Measurements from ENCODE around the gene MSRB3.
"Not testable (repeated sequence)": the region's sequence is repeated elsewhere in the genome, so short reads cannot be mapped to it uniquely, and the experiment has no call there.

MSRB3 gene

GRCh38 chr12:65454115-65454787 lies 175.8 kb downstream of the MSRB3 start:
- no peak for TF ChIP-seq CTCF (IDR thresholded peaks at IDR 0.05; ENCODE audit: low read depth, low read length, missing control alignments)
- DNase-seq (ENCODE audit: extremely low read depth, low read depth), result no peak
- no peak overlapping the region for H3K4me3 ChIP-seq (replicated peaks; ENCODE audit: low read depth, low read length)

- DNase-seq (ENCODE audit: extremely low read depth, low read depth); H3K4me3 ChIP-seq (replicated peaks; ENCODE audit: low read depth, low read length): not testable (repeated sequence)
Measured at GRCh38 chr12:65457341-65457740, 178.9 kb downstream of the MSRB3 start.

GRCh38 chr12:65458718-65459117 lies 180.2 kb downstream of the MSRB3 start:
- H3K4me3 ChIP-seq (replicated peaks; ENCODE audit: low read depth, low read length), result no peak overlapping the region
- DNase-seq (ENCODE audit: extremely low read depth, low read depth), result no peak
- no peak for TF ChIP-seq CTCF (IDR thresholded peaks at IDR 0.05; ENCODE audit: low read depth, low read length, missing control alignments)

- H3K4me3 ChIP-seq (replicated peaks; ENCODE audit: low read depth, low read length), result no peak overlapping the region
- DNase-seq (ENCODE audit: extremely low read depth, low read depth), result no peak
Measured at GRCh38 chr12:65459545-65459944, 181.1 kb downstream of the MSRB3 start.

GRCh38 chr12:65460063-65460462 lies 181.6 kb downstream of the MSRB3 start:
- no peak for TF ChIP-seq CTCF (IDR thresholded peaks at IDR 0.05; ENCODE audit: low read depth, low read length, missing control alignments)
- no peak overlapping the region for H3K4me3 ChIP-seq (replicated peaks; ENCODE audit: low read depth, low read length)
- no peak for DNase-seq (ENCODE audit: extremely low read depth, low read depth)

More at GRCh38 chr12:65459545-65459944, 181.1 kb downstream of the MSRB3 start:
- TF ChIP-seq CTCF (IDR thresholded peaks at IDR 0.05; ENCODE audit: low read depth, low read length, missing control alignments), result no peak

GRCh38 chr12:65461017-65461416 lies 182.5 kb downstream of the MSRB3 start:
- H3K4me3 ChIP-seq (replicated peaks; ENCODE audit: low read depth, low read length), result no peak overlapping the region
- no peak for TF ChIP-seq CTCF (IDR thresholded peaks at IDR 0.05; ENCODE audit: low read depth, low read length, missing control alignments)

GRCh38 chr12:65462484-65462883 lies 184.0 kb downstream of the MSRB3 start:
- TF ChIP-seq CTCF (IDR thresholded peaks at IDR 0.05; ENCODE audit: low read depth, low read length, missing control alignments), result no peak
- DNase-seq (ENCODE audit: extremely low read depth, low read depth), result no peak

More at GRCh38 chr12:65461017-65461416, 182.5 kb downstream of the MSRB3 start:
- no peak for DNase-seq (ENCODE audit: extremely low read depth, low read depth)

More at GRCh38 chr12:65462484-65462883, 184.0 kb downstream of the MSRB3 start:
- no peak overlapping the region for H3K4me3 ChIP-seq (replicated peaks; ENCODE audit: low read depth, low read length)

Measured in HFF-Myc (cell line).